Stimulated activated CD8-positive, alpha-beta memory T cell treated with anti-CD3 and anti-CD28 coated beads, Interleukin-12 subunit alpha, Interleukin-12 subunit beta, amount 100 ng/mL, for 4 hours (primary cell): ENCODE measurements around the gene ZNF319.

ENCODE experiments used
- DNase-seq: peaks from one replicate; pipeline ENCODE4 v3.0.0-alpha.2; 2020; ENCODE audit warnings: low read depth

Gene ZNF319

GRCh38 chr16:58037365-58038057 is 37.0 kb upstream of the ZNF319 start:
- no peak for DNase-seq

- no peak for DNase-seq
These were observed 36.5 kb upstream of the ZNF319 start for GRCh38 chr16:58036943-58037342.

- no peak for DNase-seq
These were observed 35.1 kb upstream of the ZNF319 start for GRCh38 chr16:58035356-58036170.

- no peak for DNase-seq
These were observed 34.3 kb upstream of the ZNF319 start for GRCh38 chr16:58034774-58035173.

- no peak for DNase-seq
These were observed 33.7 kb upstream of the ZNF319 start for GRCh38 chr16:58034128-58034685.

GRCh38 chr16:58032710-58033293 is 32.3 kb upstream of the ZNF319 start:
- no peak for DNase-seq

- no peak for DNase-seq
These were observed 30.7 kb upstream of the ZNF319 start for GRCh38 chr16:58031016-58031800.

- no peak for DNase-seq
These were observed 29.8 kb upstream of the ZNF319 start for GRCh38 chr16:58030136-58030840.

- DNase-seq = no peak
These were observed 28.9 kb upstream of the ZNF319 start for GRCh38 chr16:58029410-58029809.

- no peak for DNase-seq
These were observed 28.1 kb upstream of the ZNF319 start for GRCh38 chr16:58028541-58029070.

- DNase-seq = no peak
These were observed 27.5 kb upstream of the ZNF319 start for GRCh38 chr16:58027916-58028455.

- no peak for DNase-seq
These were observed 26.9 kb upstream of the ZNF319 start for GRCh38 chr16:58027161-58027915.

GRCh38 chr16:58026705-58027160 is 26.3 kb upstream of the ZNF319 start:
- no peak for DNase-seq

- DNase-seq = no peak
These were observed 25.8 kb upstream of the ZNF319 start for GRCh38 chr16:58026139-58026704.

GRCh38 chr16:58025351-58026138 is 25.1 kb upstream of the ZNF319 start, which contains the start of gene MMP15:
Gene MMP15, plus strand, starts transcription at chr16:58025754. Its CDS starts 597 bp downstream, at chr16:58026351.
- peak; percentile 54 for DNase-seq

GRCh38 chr16:58024486-58025350 is 24.2 kb upstream of the ZNF319 start:
- DNase-seq = no peak

- DNase-seq = no peak
These were observed 22.3 kb upstream of the ZNF319 start for GRCh38 chr16:58022601-58023371.
